Sigmoid colon (tissue), 7 donors: ENCODE results near the gene ME3. TPM values are rescaled to one million over a fixed set of nuclear protein-coding genes. Genes with fewer than 3 reads are reported as not detected.
"Not testable (repeated sequence)": the region's sequence is repeated elsewhere in the genome, so short reads cannot be mapped to it uniquely, and the experiment has no call there.

ENCODE experiments used
- DNase-seq: peaks from one replicate; pipeline ENCODE4 v3.0.0-alpha.2; 2019
- H3K27ac ChIP-seq, 4 donors: fragments of 200-600 bp; sonication (generic); one replicate each; pipeline ENCODE4 v1.5.1; 2016 to 2019; ENCODE audit warnings: mild to moderate bottlenecking in 1 of 4
- H3K27me3 ChIP-seq, 3 donors: fragments of 200-600 bp; sonication (generic); one replicate each; pipeline ENCODE4 v1.5.1; 2019; ENCODE audit warnings: mild to moderate bottlenecking in 1 of 3
- H3K36me3 ChIP-seq, 4 donors: fragments of 200-600 bp; sonication (generic); one replicate each; pipeline ENCODE4 v1.5.1; 2016 to 2019
- H3K4me1 ChIP-seq, 4 donors: fragments of 200-600 bp; sonication (generic); one replicate each; pipeline ENCODE4 v1.5.1; 2017 to 2019
- H3K4me3 ChIP-seq, 4 donors: fragments of 200-600 bp; sonication (generic); one replicate each; pipeline ENCODE4 v1.5.1; 2017 to 2019; ENCODE audit warnings: mild to moderate bottlenecking in 2 of 4, moderate library complexity in 1 of 4
- H3K9me3 ChIP-seq, 4 donors: fragments of 200-600 bp in 3 of 4; sonication (generic) in 3 of 4; one replicate each; pipeline versions ENCODE4 v1.5.1 to v1.6.1; 2013 to 2019
- EP300 ChIP-seq, 4 donors: sonication (generic); formaldehyde crosslinking; IDR thresholded peaks; one replicate each; pipeline ENCODE4 v1.6.1; 2017; ENCODE audit warnings: antibody characterized with exemption in 4 of 4
- POLR2A ChIP-seq, 2 donors: fragments of 450-650 bp; IDR thresholded peaks; one replicate each; pipeline ENCODE4 v1.6.1; 2016; ENCODE audit warnings: antibody characterized with exemption in 2 of 2, mild to moderate bottlenecking in 2 of 2, moderate library complexity in 2 of 2
- POLR2AphosphoS5 ChIP-seq, 4 donors: sonication (generic); formaldehyde crosslinking; IDR thresholded peaks; one replicate each; pipeline ENCODE4 v1.6.1; 2017; ENCODE audit warnings: antibody characterized with exemption in 4 of 4
- WGBS, 2 donors: extraction: QIAGEN DNeasy Blood & Tissue Kit; methylation state at CpG; one replicate each; pipeline ENCODE4 v1.1.7; 2013; 5-methylcytosine and 5-hydroxymethylcytosine counted together
- intact Hi-C: fragments of 100-400 bp; cut with DNase I; formaldehyde crosslinking; loops from one replicate; pipeline ENCODE4 v1.15.1; 2023
- polyA plus RNA-seq, 3 donors: library from polyadenylated mRNA; stranded (reverse); fragments of 200-250 nt; gene quantifications; one replicate each; pipeline ENCODE4 v1.2.3, GENCODE V29; 2013
- total RNA-seq, 4 donors: library from RNA; depleted of rRNA; stranded (reverse); fragments of >200 nt; gene quantifications; one replicate each; pipeline ENCODE4 v1.1.0, GENCODE V29; 2016
- TF ChIP-seq, protein P1 (sequence below), 4 experiments: fragments of 450-650 bp in 3 of 4; fragments of 200-600 bp in 1 of 4; IDR thresholded peaks; one replicate each; pipeline ENCODE4 v1.5.1; 2016 to 2019; ENCODE audit warnings: antibody characterized with exemption in 4 of 4, mild to moderate bottlenecking in 3 of 4, moderate library complexity in 2 of 4
- donor health status: healthy with polysubstance abuse.
- donor health status: Bipolar disorder and iron deficiency.
- donor health status: healthy.

The ME3 gene
- total and polyA plus RNA-seq, 7 donors: 7.8 to 53.2 (median 25.5) TPM

GRCh38 chr11:86550757-86551156, 121.7 kb downstream of the ME3 start:
- WGBS, 2 donors: 97 to 99% methylated on average over 2 of the region's 2 CpGs
- DNase-seq: no peak
- Histone ChIP-seq H3K36me3 (no peaks in the 10 kb centered on the region), H3K27ac (peak overlapping the region in 3 of 4 donors; percentile 4 to 56 (median 56)), H3K27me3 (no peaks in the 10 kb centered on the region), H3K4me1 (peaks cover 0 to 40% (median 23%) of the 10 kb centered on the region in 4 donors), H3K4me3 (no peak overlapping the region), H3K9me3 (no peaks in the 10 kb centered on the region)
- TF ChIP-seq POLR2A (IDR thresholded peaks at IDR 0.05): no peak
- TF ChIP-seq, protein P1, sequence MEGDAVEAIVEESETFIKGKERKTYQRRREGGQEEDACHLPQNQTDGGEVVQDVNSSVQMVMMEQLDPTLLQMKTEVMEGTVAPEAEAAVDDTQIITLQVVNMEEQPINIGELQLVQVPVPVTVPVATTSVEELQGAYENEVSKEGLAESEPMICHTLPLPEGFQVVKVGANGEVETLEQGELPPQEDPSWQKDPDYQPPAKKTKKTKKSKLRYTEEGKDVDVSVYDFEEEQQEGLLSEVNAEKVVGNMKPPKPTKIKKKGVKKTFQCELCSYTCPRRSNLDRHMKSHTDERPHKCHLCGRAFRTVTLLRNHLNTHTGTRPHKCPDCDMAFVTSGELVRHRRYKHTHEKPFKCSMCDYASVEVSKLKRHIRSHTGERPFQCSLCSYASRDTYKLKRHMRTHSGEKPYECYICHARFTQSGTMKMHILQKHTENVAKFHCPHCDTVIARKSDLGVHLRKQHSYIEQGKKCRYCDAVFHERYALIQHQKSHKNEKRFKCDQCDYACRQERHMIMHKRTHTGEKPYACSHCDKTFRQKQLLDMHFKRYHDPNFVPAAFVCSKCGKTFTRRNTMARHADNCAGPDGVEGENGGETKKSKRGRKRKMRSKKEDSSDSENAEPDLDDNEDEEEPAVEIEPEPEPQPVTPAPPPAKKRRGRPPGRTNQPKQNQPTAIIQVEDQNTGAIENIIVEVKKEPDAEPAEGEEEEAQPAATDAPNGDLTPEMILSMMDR (IDR thresholded peaks at IDR 0.05): no peak
- no peak for TF ChIP-seq EP300 (IDR thresholded peaks at IDR 0.05)
- TF ChIP-seq POLR2AphosphoS5 (IDR thresholded peaks at IDR 0.05): no peak
- intact Hi-C loops: no loop called here

GRCh38 chr11:86548271-86548917, 124.0 kb downstream of the ME3 start:
- 84 to 86% methylated on average over 6 of the region's 6 CpGs for WGBS, 2 donors
- H3K36me3 ChIP-seq: no peaks in the 10 kb centered on the region
- peak overlapping the region; percentile 51 to 72 (median 56) for H3K27ac ChIP-seq
- H3K27me3 ChIP-seq: no peaks in the 10 kb centered on the region
- H3K4me3 ChIP-seq: no peak overlapping the region
- no peak for DNase-seq
- intact Hi-C loops: no loop called here
- H3K4me1 ChIP-seq: peaks cover 0 to 40% (median 23%) of the 10 kb centered on the region in 4 donors
- no peaks in the 10 kb centered on the region for H3K9me3 ChIP-seq
- no peak for TF ChIP-seq POLR2A (IDR thresholded peaks at IDR 0.05)
- TF ChIP-seq EP300 (IDR thresholded peaks at IDR 0.05): no peak
- TF ChIP-seq POLR2AphosphoS5 (IDR thresholded peaks at IDR 0.05): no peak
- TF ChIP-seq, protein P1 (IDR thresholded peaks at IDR 0.05): no peak

DNA sequence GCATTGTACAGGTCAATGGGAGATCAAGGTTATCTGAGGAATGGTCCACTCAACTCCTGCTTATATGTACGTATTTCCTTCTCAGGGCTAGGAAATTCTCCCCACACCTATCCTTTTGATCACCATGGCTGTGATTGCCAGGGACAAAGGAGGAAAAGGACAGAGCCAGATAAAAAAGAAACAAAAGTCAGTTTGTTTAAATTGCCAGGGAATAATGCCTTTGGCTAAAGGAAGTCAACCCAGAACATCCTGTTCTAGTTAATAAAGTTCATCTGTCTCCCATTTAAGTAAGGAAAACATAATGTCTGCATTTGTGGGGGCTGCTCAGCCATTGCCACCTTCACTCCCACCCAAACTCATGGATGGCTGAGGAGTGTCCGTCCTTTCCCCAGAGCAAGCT, 124.7 kb downstream of the ME3 start:
- H3K27me3 ChIP-seq: no peaks in the 10 kb centered on the region
- no peaks in the 10 kb centered on the region for H3K36me3 ChIP-seq
- peaks cover 0 to 40% (median 23%) of the 10 kb centered on the region in 4 donors for H3K4me1 ChIP-seq
- TF ChIP-seq POLR2A (IDR thresholded peaks at IDR 0.05) (no peak), POLR2AphosphoS5 (IDR thresholded peaks at IDR 0.05) (peak in 3 of 4 donors; percentile 24 to 28 (median 26)), EP300 (IDR thresholded peaks at IDR 0.05) (peak in 1 of 4 donors; percentile 33)
- intact Hi-C loops: no loop called here
- peak overlapping the region; percentile 51 to 72 (median 56) for H3K27ac ChIP-seq
- no peak overlapping the region for H3K4me3 ChIP-seq
- H3K9me3 ChIP-seq: no peaks in the 10 kb centered on the region
- DNase-seq: no peak
- 69 to 77% methylated on average over 2 of the region's 2 CpGs for WGBS, 2 donors

- H3K36me3 ChIP-seq, H3K9me3 ChIP-seq, H3K27me3 ChIP-seq, DNase-seq, intact Hi-C loops, H3K4me3 ChIP-seq, H3K4me1 ChIP-seq, H3K27ac ChIP-seq: not testable (repeated sequence)
- WGBS, 2 donors: 82 to 86% methylated on average over 3 of the region's 3 CpGs
Observed at GRCh38 chr11:86541299-86541698, 131.1 kb downstream of the ME3 start.

GRCh38 chr11:86538223-86538548, 134.2 kb downstream of the ME3 start:
- no peak for TF ChIP-seq EP300 (IDR thresholded peaks at IDR 0.05)
- TF ChIP-seq POLR2AphosphoS5 (IDR thresholded peaks at IDR 0.05): no peak
- TF ChIP-seq, protein P1 (IDR thresholded peaks at IDR 0.05): no peak
- H3K36me3 ChIP-seq: no peaks in the 10 kb centered on the region
- WGBS, 2 donors: 55 to 81% methylated on average over 3 of the region's 3 CpGs
- intact Hi-C loops: no loop called here
- H3K9me3 ChIP-seq: no peaks in the 10 kb centered on the region
- H3K4me3 ChIP-seq: no peak overlapping the region
- H3K27me3 ChIP-seq: no peaks in the 10 kb centered on the region
- DNase-seq: no peak
- H3K27ac ChIP-seq: no peak overlapping the region
- H3K4me1 ChIP-seq: no peaks in the 10 kb centered on the region
